SIG-M5 (cell line): ENCODE data around the gene GJA1.
"Not testable (repeated sequence)": the region's sequence is repeated elsewhere in the genome, so short reads cannot be mapped to it uniquely, and the experiment has no call there.

ENCODE experiments used
- DNase-seq: peaks from one replicate; lab custom pipeline; 2025; lab: John Stamatoyannopoulos, UW

GJA1 gene

GRCh38 chr6:121435444-121436069, at the start of gene GJA1:
Gene GJA1, plus strand, starts transcription at chr6:121435646. Its CDS starts 11,202 bp downstream, at chr6:121446848.
- no peak for DNase-seq

GRCh38 chr6:121386551-121386950, 48.9 kb upstream of the GJA1 start:
- not testable (repeated sequence) for DNase-seq

- DNase-seq: no peak
These were observed 46.0 kb upstream of the GJA1 start for GRCh38 chr6:121389419-121389818.

- no peak for DNase-seq
These were observed 41.5 kb upstream of the GJA1 start for GRCh38 chr6:121393731-121394505.

GRCh38 chr6:121395736-121396135, 39.7 kb upstream of the GJA1 start:
- DNase-seq: no peak

- DNase-seq: not testable (repeated sequence)
These were observed 38.3 kb upstream of the GJA1 start for GRCh38 chr6:121397188-121397587.

- DNase-seq: no peak
These were observed 37.3 kb upstream of the GJA1 start for GRCh38 chr6:121398127-121398526.

- no peak for DNase-seq
These were observed 35.5 kb upstream of the GJA1 start for GRCh38 chr6:121399966-121400365.

- DNase-seq: no peak
These were observed 31.5 kb upstream of the GJA1 start for GRCh38 chr6:121403964-121404363.

GRCh38 chr6:121405306-121405705, 30.1 kb upstream of the GJA1 start:
- DNase-seq: no peak

GRCh38 chr6:121408321-121408720, 27.1 kb upstream of the GJA1 start:
- no peak for DNase-seq

GRCh38 chr6:121413879-121414278, 21.6 kb upstream of the GJA1 start:
- DNase-seq: no peak

GRCh38 chr6:121418346-121418745, 17.1 kb upstream of the GJA1 start:
- no peak for DNase-seq

GRCh38 chr6:121426686-121427085, 8.8 kb upstream of the GJA1 start:
- DNase-seq: no peak

- DNase-seq: no peak
These were observed 6.3 kb upstream of the GJA1 start for GRCh38 chr6:121428872-121429756.

- DNase-seq: no peak
These were observed 4.7 kb upstream of the GJA1 start for GRCh38 chr6:121430514-121431460.

- not testable (repeated sequence) for DNase-seq
These were observed 3.7 kb upstream of the GJA1 start for GRCh38 chr6:121431776-121432175.

- DNase-seq: no peak
These were observed 1.2 kb upstream of the GJA1 start for GRCh38 chr6:121434037-121434770.

GRCh38 chr6:121436274-121436857, 920 bp downstream of the GJA1 start:
- no peak for DNase-seq
